Calu3 (cell line): Measurements from ENCODE around the gene TAAR9. TPM values are rescaled to one million over a fixed set of nuclear protein-coding genes. Genes with fewer than 3 reads are reported as not detected.

Experiments
- Bru-seq: library from RNA; stranded (reverse); fragments of 400-500 nt; gene quantifications from one replicate; lab custom pipeline; 2021; lab: Mats Ljungman, UMichigan
- BruChase-seq, 2 experiments: library from RNA; stranded (reverse); fragments of 400-500 nt; gene quantifications; one replicate each; lab custom pipeline; 2021; lab: Mats Ljungman, UMichigan
- BruUV-seq: library from RNA; stranded (reverse); fragments of 400-500 nt; replicated peaks from 2 replicates; lab custom pipeline; 2021; lab: Mats Ljungman, UMichigan
- CTCF ChIA-PET: fragments of 300-600 bp; sonication (Branson Sonifier 250); formaldehyde crosslinking; loops from one replicate; lab custom pipeline; 2022; ENCODE audit warnings: antibody characterized with exemption; lab: Charles Lee
- DNase-seq: peaks from one replicate; pipeline ENCODE4 v3.0.0; 2022
- H3K27ac Mint-ChIP-seq: one replicate; pipeline ENCODE4 v1.8.0; 2022; ENCODE audit warnings: mixed read lengths; ENCODE audit not compliant: unreplicated experiment
- H3K27me3 Mint-ChIP-seq: one replicate; pipeline ENCODE4 v1.8.0; 2022; ENCODE audit warnings: mixed read lengths; ENCODE audit not compliant: unreplicated experiment
- H3K36me3 Mint-ChIP-seq: one replicate; pipeline ENCODE4 v1.8.0; 2022; ENCODE audit warnings: mild to moderate bottlenecking, moderate library complexity, mixed read lengths; ENCODE audit not compliant: insufficient read depth, unreplicated experiment
- H3K4me1 Mint-ChIP-seq: one replicate; pipeline ENCODE4 v1.8.0; 2022; ENCODE audit warnings: mild to moderate bottlenecking, low read depth, mixed read lengths; ENCODE audit not compliant: unreplicated experiment
- H3K4me3 Mint-ChIP-seq: one replicate; pipeline ENCODE4 v1.8.0; 2022; ENCODE audit warnings: mild to moderate bottlenecking, low read depth, moderate library complexity, mixed read lengths; ENCODE audit not compliant: unreplicated experiment
- H3K9me3 Mint-ChIP-seq: one replicate; pipeline ENCODE4 v1.8.0; 2022; ENCODE audit warnings: low read depth, mixed read lengths; ENCODE audit not compliant: unreplicated experiment
- CTCF ChIP-seq: fragments of 200-600 bp; IDR thresholded peaks from one replicate; pipeline ENCODE4 v1.8.0; 2022; ENCODE audit warnings: antibody characterized with exemption; ENCODE audit not compliant: unreplicated experiment
- intact Hi-C: fragments of 100-400 bp; cut with micrococcal nuclease; formaldehyde crosslinking; loops from one replicate; pipeline ENCODE4 v1.10.0; 2022; ENCODE audit not compliant: unreplicated experiment
- long read RNA-seq: library from polyadenylated mRNA; stranded (forward); transcript quantifications from one replicate; pipeline ENCODE4 v2.0.0, GENCODE V29; 2022
- total RNA-seq: library from RNA; stranded (reverse); gene quantifications from 2 replicates; pipeline ENCODE4 v1.2.3, GENCODE V29; 2022

TAAR9 gene, protein sequence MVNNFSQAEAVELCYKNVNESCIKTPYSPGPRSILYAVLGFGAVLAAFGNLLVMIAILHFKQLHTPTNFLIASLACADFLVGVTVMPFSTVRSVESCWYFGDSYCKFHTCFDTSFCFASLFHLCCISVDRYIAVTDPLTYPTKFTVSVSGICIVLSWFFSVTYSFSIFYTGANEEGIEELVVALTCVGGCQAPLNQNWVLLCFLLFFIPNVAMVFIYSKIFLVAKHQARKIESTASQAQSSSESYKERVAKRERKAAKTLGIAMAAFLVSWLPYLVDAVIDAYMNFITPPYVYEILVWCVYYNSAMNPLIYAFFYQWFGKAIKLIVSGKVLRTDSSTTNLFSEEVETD
- total RNA-seq (not detected in 2 replicates), Bru-seq, nascent RNA (not detected), BruChase-seq, experiment 1, labeled RNA remaining after a 6-hour chase (not detected), BruChase-seq, experiment 2, labeled RNA remaining after a 2-hour chase (not detected)
- long read RNA-seq = 0 reads

DNA sequence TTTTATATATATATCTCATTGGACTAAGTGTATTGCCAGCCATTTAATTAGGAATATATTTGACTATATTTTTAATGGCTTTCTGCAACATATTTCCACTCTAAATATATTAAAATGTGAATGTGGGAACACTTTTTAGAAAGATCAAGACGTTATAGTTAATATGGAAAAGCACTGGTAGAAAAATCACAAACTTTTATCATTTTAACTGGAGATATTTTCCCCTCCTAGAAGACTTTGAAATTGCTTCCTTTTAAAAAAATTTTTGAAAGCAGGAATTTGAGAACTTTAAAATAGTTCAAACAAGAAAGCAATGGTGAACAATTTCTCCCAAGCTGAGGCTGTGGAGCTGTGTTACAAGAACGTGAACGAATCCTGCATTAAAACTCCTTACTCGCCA, at the start of gene TAAR9:
Gene TAAR9, plus strand, starts transcription at position 301 of the 400 bp plus-strand sequence. Its CDS starts 13 bp downstream, at position 314.
- intact Hi-C loops = loop anchor here (5.0 kb wide), 1 partner anchor 54 kb away; no protein-coding TSS in a partner anchor
- no peak for TF ChIP-seq CTCF
- CTCF ChIA-PET = no interaction called here
- Mint-ChIP-seq H3K27ac (no peak within 1 kb of the TSS), H3K9me3 (no peaks in the 10 kb centered on the region), H3K27me3 (no peaks in the 10 kb centered on the region), H3K4me1 (peaks cover 16% of the 10 kb centered on the region), H3K36me3 (no peaks in the 10 kb centered on the region), H3K4me3 (no peak within 1 kb of the TSS)
- BruUV-seq = no TSS peak
- DNase-seq = no peak

- Mint-ChIP-seq H3K36me3 (no peaks in the 10 kb centered on the region), H3K9me3 (peaks cover 1% of the 10 kb centered on the region), H3K4me1 (peaks cover 2% of the 10 kb centered on the region), H3K27ac (no peak overlapping the region), H3K27me3 (no peaks in the 10 kb centered on the region), H3K4me3 (no peak overlapping the region)
- BruUV-seq = no TSS peak
- no peak for TF ChIP-seq CTCF
- no peak for DNase-seq
- intact Hi-C loops = loop anchor here (10.0 kb wide), 1 partner anchor 95 kb away; no protein-coding TSS in a partner anchor
- CTCF ChIA-PET = no interaction called here
These were observed 48.7 kb upstream of the TAAR9 start for GRCh38 chr6:132489376-132489775.

- no peak for TF ChIP-seq CTCF
- H3K27ac Mint-ChIP-seq = no peak overlapping the region
These were observed 48.1 kb upstream of the TAAR9 start for GRCh38 chr6:132490024-132490423.

GRCh38 chr6:132490478-132491204, 47.4 kb upstream of the TAAR9 start:
- TF ChIP-seq CTCF = no peak
- H3K4me1 Mint-ChIP-seq = peaks cover 6% of the 10 kb centered on the region
- CTCF ChIA-PET = no interaction called here
- no peaks in the 10 kb centered on the region for H3K36me3 Mint-ChIP-seq
- intact Hi-C loops = no loop called here
- peaks cover 4% of the 10 kb centered on the region for H3K9me3 Mint-ChIP-seq
- H3K27ac Mint-ChIP-seq = no peak overlapping the region
- H3K27me3 Mint-ChIP-seq = no peaks in the 10 kb centered on the region
- no peak overlapping the region for H3K4me3 Mint-ChIP-seq
- no TSS peak for BruUV-seq
- no peak for DNase-seq

More at GRCh38 chr6:132490024-132490423, 48.1 kb upstream of the TAAR9 start:
- H3K4me1 Mint-ChIP-seq = peaks cover 6% of the 10 kb centered on the region
- peaks cover 4% of the 10 kb centered on the region for H3K9me3 Mint-ChIP-seq
- CTCF ChIA-PET = no interaction called here
- no peaks in the 10 kb centered on the region for H3K27me3 Mint-ChIP-seq
- DNase-seq = no peak
- BruUV-seq = no TSS peak
- H3K36me3 Mint-ChIP-seq = no peaks in the 10 kb centered on the region
- no peak overlapping the region for H3K4me3 Mint-ChIP-seq
- intact Hi-C loops = no loop called here
